ENCODE measurements around the gene RASEF.

DNA sequence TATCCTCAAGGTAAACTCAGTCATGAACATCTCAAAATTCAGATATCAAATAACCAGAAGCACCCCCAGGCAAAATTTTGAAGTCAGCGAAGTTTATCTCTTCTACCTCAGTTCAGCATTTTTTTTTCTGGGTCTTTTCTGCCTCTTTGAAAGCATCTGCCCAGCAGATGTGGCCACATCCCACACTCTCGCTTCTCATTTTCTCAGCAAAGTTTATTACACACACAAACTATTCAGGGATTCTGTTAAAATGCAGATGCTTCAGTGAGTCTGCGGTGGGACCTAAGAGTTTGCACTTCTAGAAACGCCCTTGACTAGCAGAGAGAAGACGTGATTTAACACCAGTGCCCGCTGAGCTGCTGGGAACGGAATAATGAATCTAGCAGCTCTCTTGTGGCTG, 19.3 kb downstream of the RASEF start:
- TF ChIP-seq, protein P1, sequence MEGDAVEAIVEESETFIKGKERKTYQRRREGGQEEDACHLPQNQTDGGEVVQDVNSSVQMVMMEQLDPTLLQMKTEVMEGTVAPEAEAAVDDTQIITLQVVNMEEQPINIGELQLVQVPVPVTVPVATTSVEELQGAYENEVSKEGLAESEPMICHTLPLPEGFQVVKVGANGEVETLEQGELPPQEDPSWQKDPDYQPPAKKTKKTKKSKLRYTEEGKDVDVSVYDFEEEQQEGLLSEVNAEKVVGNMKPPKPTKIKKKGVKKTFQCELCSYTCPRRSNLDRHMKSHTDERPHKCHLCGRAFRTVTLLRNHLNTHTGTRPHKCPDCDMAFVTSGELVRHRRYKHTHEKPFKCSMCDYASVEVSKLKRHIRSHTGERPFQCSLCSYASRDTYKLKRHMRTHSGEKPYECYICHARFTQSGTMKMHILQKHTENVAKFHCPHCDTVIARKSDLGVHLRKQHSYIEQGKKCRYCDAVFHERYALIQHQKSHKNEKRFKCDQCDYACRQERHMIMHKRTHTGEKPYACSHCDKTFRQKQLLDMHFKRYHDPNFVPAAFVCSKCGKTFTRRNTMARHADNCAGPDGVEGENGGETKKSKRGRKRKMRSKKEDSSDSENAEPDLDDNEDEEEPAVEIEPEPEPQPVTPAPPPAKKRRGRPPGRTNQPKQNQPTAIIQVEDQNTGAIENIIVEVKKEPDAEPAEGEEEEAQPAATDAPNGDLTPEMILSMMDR (IDR thresholded peaks at IDR 0.05): no peak
- TF ChIP-seq POLR2A (IDR thresholded peaks at IDR 0.05): no peak

All from suprapubic skin (tissue), 3 donors.